Activated CD8-positive, alpha-beta T cell treated with anti-CD3 and anti-CD28 coated beads for 36 hours (primary cell): Measurements from ENCODE around the gene KMT2D. TPM values are rescaled to one million over a fixed set of nuclear protein-coding genes. Genes with fewer than 3 reads are reported as not detected.

Experiments
- ATAC-seq: fragments of 200-7000 bp; cut with Tn5 transposase; one replicate; pipeline ENCODE4 v1.10.0; 2021; ENCODE audit warnings: mild to moderate bottlenecking, moderate library complexity
- CTCF ChIA-PET: fragments of 350-600 bp; sonication (Branson Sonifier 250); formaldehyde crosslinking; loops from one replicate; lab custom pipeline; 2021; ENCODE audit warnings: antibody characterized with exemption; lab: Charles Lee
- POLR2A ChIA-PET: fragments of 350-600 bp; sonication (Branson Sonifier 250); formaldehyde crosslinking; loops from one replicate; lab custom pipeline; 2021; ENCODE audit warnings: antibody characterized with exemption; lab: Charles Lee
- DNase-seq: peaks from one replicate; pipeline ENCODE4 v3.0.0-alpha.2; 2020
- H3K27ac Mint-ChIP-seq: one replicate; pipeline ENCODE4 v1.8.0; 2021; ENCODE audit warnings: mild to moderate bottlenecking, mixed read lengths
- H3K27me3 Mint-ChIP-seq: one replicate; pipeline ENCODE4 v1.8.0; 2021; ENCODE audit warnings: mixed read lengths
- H3K36me3 Mint-ChIP-seq: one replicate; pipeline ENCODE4 v1.8.0; 2021; ENCODE audit warnings: low read depth, mixed read lengths
- H3K4me1 Mint-ChIP-seq: one replicate; pipeline ENCODE4 v1.8.0; 2021; ENCODE audit warnings: low read depth, mixed read lengths
- H3K4me3 Mint-ChIP-seq: one replicate; pipeline ENCODE4 v1.8.0; 2021; ENCODE audit warnings: mild to moderate bottlenecking, moderate library complexity, mixed read lengths
- H3K9me3 Mint-ChIP-seq: one replicate; pipeline ENCODE4 v1.8.0; 2021; ENCODE audit warnings: mixed read lengths
- intact Hi-C: fragments of 100-400 bp; cut with micrococcal nuclease; formaldehyde crosslinking; loops from one replicate; pipeline ENCODE4 v1.10.0; 2022
- total RNA-seq, 2 experiments: library from RNA; stranded (reverse); gene quantifications; one replicate each; pipeline ENCODE4 v1.2.3, GENCODE V29; 2021
- TF ChIP-seq, protein P1 (sequence below): fragments of 200-600 bp; IDR thresholded peaks from one replicate; pipeline ENCODE4 v1.8.0; 2022; ENCODE audit warnings: antibody characterized with exemption, mild to moderate bottlenecking

KMT2D gene
- total RNA-seq, 2 experiments from 2014 or later: 57.5 to 62.3 TPM

- Mint-ChIP-seq H3K27ac (no peak overlapping the region), H3K4me1 (peaks cover 27% of the 10 kb centered on the region), H3K4me3 (no peak overlapping the region), H3K27me3 (no peaks in the 10 kb centered on the region), H3K9me3 (no peaks in the 10 kb centered on the region), H3K36me3 (peaks cover 4% of the 10 kb centered on the region)
- no peak for DNase-seq
- TF ChIP-seq, protein P1, sequence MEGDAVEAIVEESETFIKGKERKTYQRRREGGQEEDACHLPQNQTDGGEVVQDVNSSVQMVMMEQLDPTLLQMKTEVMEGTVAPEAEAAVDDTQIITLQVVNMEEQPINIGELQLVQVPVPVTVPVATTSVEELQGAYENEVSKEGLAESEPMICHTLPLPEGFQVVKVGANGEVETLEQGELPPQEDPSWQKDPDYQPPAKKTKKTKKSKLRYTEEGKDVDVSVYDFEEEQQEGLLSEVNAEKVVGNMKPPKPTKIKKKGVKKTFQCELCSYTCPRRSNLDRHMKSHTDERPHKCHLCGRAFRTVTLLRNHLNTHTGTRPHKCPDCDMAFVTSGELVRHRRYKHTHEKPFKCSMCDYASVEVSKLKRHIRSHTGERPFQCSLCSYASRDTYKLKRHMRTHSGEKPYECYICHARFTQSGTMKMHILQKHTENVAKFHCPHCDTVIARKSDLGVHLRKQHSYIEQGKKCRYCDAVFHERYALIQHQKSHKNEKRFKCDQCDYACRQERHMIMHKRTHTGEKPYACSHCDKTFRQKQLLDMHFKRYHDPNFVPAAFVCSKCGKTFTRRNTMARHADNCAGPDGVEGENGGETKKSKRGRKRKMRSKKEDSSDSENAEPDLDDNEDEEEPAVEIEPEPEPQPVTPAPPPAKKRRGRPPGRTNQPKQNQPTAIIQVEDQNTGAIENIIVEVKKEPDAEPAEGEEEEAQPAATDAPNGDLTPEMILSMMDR: no peak
- ATAC-seq: no peak
- intact Hi-C loops: no loop called here
- POLR2A ChIA-PET: interaction anchor here (1.4 to 3.0 kb wide), 4 partner anchors 11 to 46 kb away, joined by 3 to 18 read pairs (median 8); partner anchors contain the start of genes DHH and TUBA1B
- CTCF ChIA-PET: interaction anchor here (0.6 to 10.8 kb wide), 9 partner anchors 10 to 142 kb away, joined by 3 to 96 read pairs (median 3); no protein-coding TSS in a partner anchor
These were observed 45.0 kb upstream of the KMT2D start for GRCh38 chr12:49105504-49106084.

DNA sequence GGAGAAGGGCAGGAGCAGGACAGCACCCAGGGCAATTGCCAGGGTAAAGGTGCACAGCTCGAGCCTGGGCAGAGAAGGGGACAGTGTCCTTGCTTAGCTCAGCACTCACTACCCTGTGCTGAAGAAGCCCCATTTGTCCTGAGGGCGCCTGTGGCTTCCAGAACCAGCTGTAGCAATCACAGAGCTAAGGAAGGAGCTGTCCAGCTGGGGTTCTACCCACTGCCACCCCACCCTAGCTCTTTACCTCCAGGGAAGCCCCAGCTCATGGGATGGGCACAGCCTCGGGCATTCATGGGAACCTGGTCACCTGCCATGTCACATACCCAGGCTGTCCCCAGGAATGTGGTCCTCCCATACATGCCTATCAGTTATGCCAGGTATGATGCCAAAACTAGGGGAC, 44.2 kb upstream of the KMT2D start:
- POLR2A ChIA-PET: interaction anchor here (0.6 to 3.0 kb wide), 5 partner anchors 10 to 45 kb away, joined by 3 to 18 read pairs (median 4); partner anchors contain the start of genes DHH and TUBA1B
- no peak for ATAC-seq

DNA sequence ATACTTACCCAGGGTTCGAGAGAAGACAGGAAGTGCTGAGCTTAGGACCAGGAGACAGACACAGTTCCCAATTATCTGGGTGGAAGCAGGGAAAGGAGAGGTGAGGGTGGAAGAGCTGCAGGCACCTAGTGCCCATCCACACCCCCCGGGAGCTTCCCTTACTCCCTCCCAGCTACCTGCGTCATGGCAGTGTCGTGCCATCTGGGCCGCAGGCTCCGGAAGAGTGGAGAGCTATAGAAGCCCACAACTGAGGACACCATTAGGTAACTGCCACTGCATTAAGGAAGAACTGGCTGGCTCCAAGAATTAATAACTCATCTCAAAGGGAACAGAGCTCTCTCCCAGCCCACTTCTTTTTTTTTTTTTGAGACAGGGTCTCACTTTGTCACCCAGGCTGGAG, 39.8 kb upstream of the KMT2D start:
- ChIA-PET CTCF (interaction anchor here (0.7 to 10.5 kb wide), 10 partner anchors 9 to 108 kb away, joined by 3 to 220 read pairs (median 4); partner anchors contain the start of genes LMBR1L and RHEBL1), POLR2A (interaction anchor here (0.6 to 5.1 kb wide), 7 partner anchors 8 to 37 kb away, joined by 3 to 25 read pairs (median 3); partner anchors contain the start of genes LMBR1L and TUBA1B)
- TF ChIP-seq, protein P1: no peak
- no peaks in the 10 kb centered on the region for H3K4me1 Mint-ChIP-seq
- no peak for DNase-seq
- peaks cover under 1% of the 10 kb centered on the region for H3K27me3 Mint-ChIP-seq
- ATAC-seq: no peak
- H3K36me3 Mint-ChIP-seq: peaks cover 8% of the 10 kb centered on the region
- intact Hi-C loops: no loop called here
- H3K27ac Mint-ChIP-seq: no peak overlapping the region
- H3K4me3 Mint-ChIP-seq: no peak overlapping the region
- H3K9me3 Mint-ChIP-seq: no peaks in the 10 kb centered on the region

More for the DNA sequence above, 44.2 kb upstream of the KMT2D start:
- Mint-ChIP-seq H3K4me1 (peaks cover 26% of the 10 kb centered on the region), H3K9me3 (no peaks in the 10 kb centered on the region), H3K4me3 (no peak overlapping the region), H3K27me3 (no peaks in the 10 kb centered on the region), H3K27ac (no peak overlapping the region), H3K36me3 (peaks cover 6% of the 10 kb centered on the region)
- no peak for DNase-seq
- TF ChIP-seq, protein P1: no peak
- intact Hi-C loops: no loop called here
- CTCF ChIA-PET: interaction anchor here (0.6 to 10.8 kb wide), 5 partner anchors 11 to 141 kb away, joined by 3 to 96 read pairs (median 4); partner anchors contain the start of gene DHH

- no peak overlapping the region for H3K4me3 Mint-ChIP-seq
- TF ChIP-seq, protein P1: no peak
- intact Hi-C loops: loop anchor here (10.0 kb wide), 1 partner anchor 136 kb away; no protein-coding TSS in a partner anchor
These were observed 38.1 kb upstream of the KMT2D start for GRCh38 chr12:49098703-49099102.

More at GRCh38 chr12:49098703-49099102, 38.1 kb upstream of the KMT2D start:
- Mint-ChIP-seq H3K4me1 (peaks cover 4% of the 10 kb centered on the region), H3K27ac (no peak overlapping the region), H3K36me3 (peaks cover 8% of the 10 kb centered on the region), H3K27me3 (peaks cover 14% of the 10 kb centered on the region), H3K9me3 (no peaks in the 10 kb centered on the region)
- POLR2A ChIA-PET: interaction anchor here (0.8 to 5.1 kb wide), 4 partner anchors 10 to 85 kb away, joined by 3 to 25 read pairs (median 6); partner anchors contain the start of gene TUBA1B
- DNase-seq (no peak), ATAC-seq (no peak)
- CTCF ChIA-PET: interaction anchor here (0.7 to 10.5 kb wide), 27 partner anchors 12 to 383 kb away, joined by 3 to 220 read pairs (median 5); partner anchors contain the start of genes ARF3, LMBR1L, RHEBL1 and TUBA1B
